Mucosa of stomach (tissue), 1 donor: Measurements from ENCODE around the gene PDZD2.
"Not testable (repeated sequence)": the region's sequence is repeated elsewhere in the genome, so short reads cannot be mapped to it uniquely, and the experiment has no call there.

Experiments
- H3K27me3 ChIP-seq: one replicate; pipeline ENCODE4 v1.7.0; 2013; ENCODE audit warnings: mild to moderate bottlenecking, low read length; ENCODE audit not compliant: control insufficient read depth, insufficient read depth
- H3K36me3 ChIP-seq: one replicate; pipeline ENCODE4 v1.7.0; 2013; ENCODE audit warnings: low read length; ENCODE audit not compliant: control insufficient read depth, insufficient read depth
- H3K4me1 ChIP-seq: one replicate; pipeline ENCODE4 v1.7.0; 2013; ENCODE audit warnings: mild to moderate bottlenecking, low read length; ENCODE audit not compliant: control insufficient read depth, insufficient read depth
- H3K4me3 ChIP-seq: one replicate; pipeline ENCODE4 v1.7.0; 2013; ENCODE audit warnings: low read length
- H3K9ac ChIP-seq: one replicate; pipeline ENCODE4 v1.7.0; 2013; ENCODE audit warnings: mild to moderate bottlenecking, low read length, moderate library complexity
- H3K9me3 ChIP-seq: one replicate; pipeline ENCODE4 v1.7.0; 2013; ENCODE audit warnings: mild to moderate bottlenecking, low read length, moderate library complexity; ENCODE audit not compliant: control insufficient read depth
- donor health status: Pancreatic carcinoma.

Gene PDZD2

DNA sequence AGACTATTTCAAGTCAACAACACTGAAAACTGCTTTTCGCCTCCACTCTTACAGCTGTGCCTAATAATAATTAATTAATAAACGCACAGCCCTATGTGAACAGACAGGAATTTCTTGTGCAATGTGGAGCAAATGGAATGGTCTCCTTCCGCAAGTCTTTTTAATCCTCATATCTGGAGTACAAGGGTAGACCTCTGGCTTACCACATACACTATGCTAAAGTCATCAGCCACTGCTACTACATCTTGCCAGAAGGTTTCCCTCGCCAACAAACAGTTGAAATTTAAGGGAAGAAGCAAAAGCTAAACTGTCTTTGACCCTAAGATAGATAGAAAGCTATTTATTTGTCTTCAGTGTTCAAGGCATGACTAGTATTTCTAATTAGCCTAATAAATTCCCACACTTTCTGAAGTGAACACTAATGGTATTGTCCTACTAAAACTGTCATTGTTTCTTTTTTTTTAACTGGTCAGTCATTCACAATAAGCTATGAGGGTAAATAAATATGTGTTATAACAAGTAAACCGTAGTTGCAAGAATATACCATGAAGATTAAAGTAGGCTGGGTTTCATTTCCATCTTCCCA lies 471.3 kb downstream of the PDZD2 start:
- Histone ChIP-seq H3K27me3 (no peaks in the 10 kb centered on the region), H3K36me3 (no peaks in the 10 kb centered on the region), H3K4me3 (no peak overlapping the region), H3K9ac (no peak overlapping the region), H3K4me1 (peaks cover 4% of the 10 kb centered on the region), H3K9me3 (no peaks in the 10 kb centered on the region)

DNA sequence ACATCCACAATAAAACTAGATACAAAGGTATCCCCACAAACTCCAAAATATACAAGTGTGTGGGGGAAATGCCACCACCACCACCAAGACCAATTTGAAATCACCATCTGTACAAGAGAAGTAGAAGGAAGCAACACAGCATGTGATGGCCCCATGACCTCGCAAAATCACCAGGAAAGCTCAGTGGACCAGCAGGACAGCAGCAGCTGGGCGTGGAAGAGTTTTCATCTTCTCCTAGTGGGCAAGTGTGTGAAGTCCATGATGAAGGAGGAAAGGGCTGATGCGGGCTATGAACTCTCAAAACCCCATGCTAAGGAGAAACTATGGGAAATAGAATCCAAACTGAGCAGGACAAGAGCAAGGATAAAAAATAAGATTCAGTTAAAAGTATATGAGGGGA lies 477.1 kb downstream of the PDZD2 start:
- H3K36me3 ChIP-seq, result peaks cover 5% of the 10 kb centered on the region
- no peaks in the 10 kb centered on the region for H3K27me3 ChIP-seq
- no peak overlapping the region for H3K4me3 ChIP-seq
- no peaks in the 10 kb centered on the region for H3K9me3 ChIP-seq
- no peaks in the 10 kb centered on the region for H3K4me1 ChIP-seq
- no peak overlapping the region for H3K9ac ChIP-seq

DNA sequence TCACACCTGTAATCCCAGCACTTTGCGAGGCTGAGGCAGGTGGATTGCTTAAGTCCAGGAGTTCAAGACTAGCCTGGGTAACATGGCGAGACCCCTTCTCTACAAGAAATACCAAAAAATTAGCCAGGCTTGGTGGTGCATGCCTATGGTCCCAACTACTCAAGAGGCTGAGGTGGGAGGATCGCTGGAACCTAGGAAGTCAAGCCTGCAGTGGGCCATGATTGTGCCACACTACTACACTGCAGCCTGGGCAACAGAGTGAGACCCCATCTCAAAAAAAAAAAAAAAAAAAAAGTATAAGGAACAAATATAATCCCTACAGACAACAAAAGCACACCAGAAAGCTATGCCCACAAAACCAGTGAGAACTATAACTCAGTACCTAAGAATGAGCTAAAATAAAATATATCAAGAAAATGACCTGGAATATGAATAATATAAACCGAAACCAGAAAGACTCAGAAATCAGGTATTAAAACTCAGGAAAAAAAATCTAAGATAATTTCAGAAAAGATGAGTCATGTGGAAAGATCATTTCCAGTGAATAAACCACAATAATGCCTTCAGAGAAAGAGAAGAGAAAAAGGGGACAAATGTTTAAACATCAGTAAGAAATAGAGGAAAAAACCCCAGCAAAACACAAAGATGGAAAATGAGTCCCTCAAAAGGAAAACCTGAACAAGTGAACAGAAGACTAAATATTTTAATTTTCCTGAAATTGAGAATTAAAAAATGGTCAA lies 477.8 kb downstream of the PDZD2 start:
- no peaks in the 10 kb centered on the region for H3K9me3 ChIP-seq
- peaks cover 5% of the 10 kb centered on the region for H3K36me3 ChIP-seq
- H3K27me3 ChIP-seq, result no peaks in the 10 kb centered on the region
- no peak overlapping the region for H3K9ac ChIP-seq
- H3K4me3 ChIP-seq, result no peak overlapping the region
- no peaks in the 10 kb centered on the region for H3K4me1 ChIP-seq

DNA sequence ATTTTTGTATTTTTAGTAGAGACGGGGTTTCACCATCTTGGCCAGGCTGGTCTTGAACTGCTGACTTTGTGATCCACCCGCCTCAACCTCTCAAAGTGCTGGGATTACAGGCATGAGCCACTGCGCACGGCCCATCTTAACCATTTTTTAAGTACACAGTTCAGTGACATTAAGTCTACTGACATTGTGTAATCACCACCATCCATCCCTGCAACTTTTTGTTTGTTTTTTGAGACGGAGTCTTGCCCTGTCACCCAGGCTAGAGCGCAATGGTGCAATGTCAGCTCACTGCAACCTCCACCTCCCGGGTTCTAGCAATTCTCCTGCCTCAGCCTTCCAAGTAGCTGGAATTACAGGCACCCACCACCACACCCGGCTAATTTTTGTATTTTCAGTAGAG lies 480.0 kb downstream of the PDZD2 start:
- not testable (repeated sequence) for H3K4me3 ChIP-seq, H3K9ac ChIP-seq, H3K27me3 ChIP-seq, H3K36me3 ChIP-seq, H3K4me1 ChIP-seq, H3K9me3 ChIP-seq

DNA sequence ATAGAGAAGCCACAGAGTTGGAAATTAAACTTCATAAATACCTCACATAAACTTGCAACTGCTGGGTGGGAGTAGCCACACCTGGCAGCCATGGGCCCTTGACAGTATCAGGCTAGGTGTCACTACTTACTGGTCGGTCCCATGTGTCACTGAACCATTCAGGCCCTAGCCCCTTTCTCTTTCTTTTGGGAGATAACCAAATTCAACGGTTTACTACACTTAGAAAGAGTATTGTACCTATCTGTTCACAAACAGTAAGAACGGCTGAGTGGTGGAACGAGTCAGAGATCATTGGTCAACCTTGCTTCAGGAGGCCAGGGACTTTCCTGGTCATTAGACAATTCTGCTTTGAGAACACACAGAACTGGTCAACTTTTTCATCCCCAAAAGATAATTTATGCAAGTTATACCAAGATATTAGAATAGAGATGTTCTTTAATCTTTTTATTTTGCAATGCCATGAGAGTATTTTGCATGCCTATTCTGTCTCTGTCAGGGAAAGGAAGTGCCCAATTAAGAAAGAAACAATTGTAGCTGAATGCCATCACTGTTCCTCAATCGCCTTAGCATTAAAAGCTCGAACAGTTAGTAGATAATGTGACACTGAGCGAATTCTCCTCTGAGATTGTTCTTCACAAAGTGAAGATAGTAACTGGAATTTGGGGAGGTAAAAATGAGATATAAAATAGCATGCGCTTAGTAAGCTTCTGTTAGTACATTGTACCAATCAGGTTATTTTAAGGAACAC lies 484.3 kb downstream of the PDZD2 start:
- H3K4me1 ChIP-seq, result no peaks in the 10 kb centered on the region
- H3K27me3 ChIP-seq, result no peaks in the 10 kb centered on the region
- H3K9ac ChIP-seq, result no peak overlapping the region
- H3K4me3 ChIP-seq, result no peak overlapping the region
- H3K9me3 ChIP-seq, result no peaks in the 10 kb centered on the region
- H3K36me3 ChIP-seq, result peaks cover 5% of the 10 kb centered on the region

DNA sequence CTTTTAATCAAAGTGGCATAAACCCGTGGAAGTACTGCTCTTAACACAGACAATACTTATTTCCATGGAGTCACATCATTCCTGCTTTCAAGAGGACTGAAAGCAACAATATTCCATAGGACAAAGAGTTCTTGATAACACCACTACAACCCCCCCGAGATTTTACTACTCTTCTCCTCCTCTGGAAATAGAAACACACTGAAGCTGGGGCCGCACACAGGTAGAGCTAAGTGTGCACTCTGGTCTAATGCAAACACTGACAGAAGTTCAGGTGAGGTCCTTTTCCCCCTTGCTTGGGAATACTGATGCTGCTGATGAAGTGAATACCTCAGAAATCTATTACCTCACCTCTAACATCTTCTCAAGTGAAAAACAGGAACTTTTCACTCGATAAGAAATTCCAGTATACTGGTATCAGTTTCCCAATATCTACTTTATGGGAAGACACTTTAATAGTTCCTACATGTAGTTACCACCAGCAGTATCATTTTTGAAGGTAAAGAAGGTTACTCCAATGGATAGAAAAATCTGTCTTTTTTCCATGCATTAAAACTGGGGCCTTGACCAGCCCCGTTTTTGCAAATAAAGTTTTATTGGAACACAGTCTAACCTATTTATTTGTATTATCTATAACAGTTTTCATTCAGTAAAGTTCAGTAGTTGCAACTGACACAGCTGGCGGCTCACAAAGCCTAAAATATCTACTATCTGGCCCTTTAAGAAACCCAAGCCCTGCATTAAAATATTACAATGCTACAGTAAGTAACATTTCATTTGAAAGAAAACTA lies 485.2 kb downstream of the PDZD2 start:
- Histone ChIP-seq H3K4me3 (no peak overlapping the region), H3K27me3 (no peaks in the 10 kb centered on the region), H3K36me3 (peaks cover 5% of the 10 kb centered on the region), H3K4me1 (no peaks in the 10 kb centered on the region), H3K9me3 (no peaks in the 10 kb centered on the region), H3K9ac (no peak overlapping the region)

DNA sequence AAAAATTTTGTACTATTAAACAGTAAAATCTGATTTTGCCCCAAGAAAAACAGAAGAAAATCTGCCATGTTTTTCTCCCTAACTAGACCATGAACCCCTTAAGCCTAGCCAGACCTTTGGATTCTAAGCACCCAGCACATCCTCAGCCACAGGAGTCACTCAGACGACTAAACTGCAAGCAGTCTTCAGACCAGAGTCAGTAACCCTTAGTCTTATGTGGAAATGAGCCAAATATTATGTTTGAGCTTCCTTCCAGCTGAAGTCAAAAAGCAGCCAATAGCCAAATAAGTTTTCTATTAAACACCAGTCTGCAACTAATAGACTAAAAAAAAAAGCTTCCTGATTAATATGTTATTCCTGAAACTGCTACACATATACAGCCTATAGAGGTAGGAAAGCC lies 487.8 kb downstream of the PDZD2 start:
- H3K4me1 ChIP-seq, result no peaks in the 10 kb centered on the region
- no peaks in the 10 kb centered on the region for H3K36me3 ChIP-seq
- no peak overlapping the region for H3K4me3 ChIP-seq
- no peaks in the 10 kb centered on the region for H3K9me3 ChIP-seq
- no peaks in the 10 kb centered on the region for H3K27me3 ChIP-seq
- H3K9ac ChIP-seq, result no peak overlapping the region

DNA sequence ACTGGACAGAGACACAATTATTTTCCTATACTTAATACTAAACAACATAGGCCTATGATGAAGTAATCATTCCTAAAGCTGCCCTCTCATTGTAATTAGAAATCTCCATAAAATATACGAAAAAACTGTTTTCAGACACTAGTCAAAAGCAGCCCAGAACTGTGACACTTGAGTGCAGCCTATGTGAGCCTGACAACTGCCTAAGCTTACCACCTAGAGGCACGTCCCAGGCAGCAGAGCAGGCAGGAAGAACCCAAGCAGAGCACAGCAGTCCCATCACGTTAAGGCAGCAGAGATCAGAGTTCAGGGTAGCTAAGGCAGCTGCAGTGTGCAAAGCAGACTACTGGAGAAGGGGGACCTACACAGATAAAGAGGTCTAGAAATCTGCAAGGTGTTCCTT lies 488.8 kb downstream of the PDZD2 start:
- Histone ChIP-seq H3K9ac (no peak overlapping the region), H3K4me1 (no peaks in the 10 kb centered on the region), H3K36me3 (no peaks in the 10 kb centered on the region), H3K9me3 (no peaks in the 10 kb centered on the region), H3K27me3 (no peaks in the 10 kb centered on the region), H3K4me3 (no peak overlapping the region)

DNA sequence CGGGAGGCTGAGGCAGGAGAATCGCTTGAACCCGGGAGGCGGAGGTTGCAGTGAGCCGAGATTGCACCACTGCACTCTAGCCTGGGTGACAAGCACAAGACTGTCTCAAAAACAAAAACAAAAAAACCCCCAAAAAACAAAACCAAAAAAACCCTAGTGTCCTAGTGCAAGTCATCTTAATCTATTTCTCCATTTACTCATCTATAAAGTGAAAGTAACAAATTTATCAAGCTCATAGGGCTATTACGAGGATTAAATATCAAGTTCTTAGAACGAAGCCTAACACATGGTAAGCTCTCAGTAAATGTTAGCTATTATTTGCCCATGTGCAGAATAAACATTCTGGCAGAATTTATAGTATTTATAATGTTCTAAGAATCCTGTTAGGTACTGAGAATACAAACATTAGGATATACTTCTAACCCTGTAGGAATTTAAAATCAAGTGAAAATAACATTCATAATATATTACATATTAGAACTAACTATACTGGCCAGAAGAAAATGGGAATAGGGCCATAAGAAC lies 490.2 kb downstream of the PDZD2 start:
- Histone ChIP-seq H3K4me1 (no peaks in the 10 kb centered on the region), H3K9me3 (no peaks in the 10 kb centered on the region), H3K27me3 (no peaks in the 10 kb centered on the region), H3K9ac (no peak overlapping the region), H3K4me3 (no peak overlapping the region), H3K36me3 (no peaks in the 10 kb centered on the region)

DNA sequence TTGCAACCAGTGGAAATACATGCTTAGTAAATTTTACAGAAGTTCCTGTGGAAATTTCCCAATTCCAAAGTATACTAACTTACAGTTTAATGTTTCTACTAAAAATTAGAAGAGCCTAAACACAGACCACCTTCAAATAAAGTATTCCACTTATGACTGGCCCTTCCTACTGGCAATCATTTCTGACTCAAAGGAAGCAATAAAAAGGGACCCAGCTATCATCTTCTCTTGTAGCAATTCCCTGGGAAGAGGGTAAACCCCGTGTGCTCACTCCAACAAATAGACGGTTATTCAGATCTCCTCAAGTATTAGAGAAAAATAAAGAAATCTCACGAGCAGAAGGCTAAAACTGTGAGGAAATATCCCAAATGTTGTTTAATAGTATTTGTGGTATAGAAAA lies 491.9 kb downstream of the PDZD2 start:
- no peak overlapping the region for H3K4me3 ChIP-seq
- H3K27me3 ChIP-seq, result no peaks in the 10 kb centered on the region
- H3K9ac ChIP-seq, result no peak overlapping the region
- no peaks in the 10 kb centered on the region for H3K4me1 ChIP-seq
- no peaks in the 10 kb centered on the region for H3K9me3 ChIP-seq
- H3K36me3 ChIP-seq, result peaks cover 6% of the 10 kb centered on the region

DNA sequence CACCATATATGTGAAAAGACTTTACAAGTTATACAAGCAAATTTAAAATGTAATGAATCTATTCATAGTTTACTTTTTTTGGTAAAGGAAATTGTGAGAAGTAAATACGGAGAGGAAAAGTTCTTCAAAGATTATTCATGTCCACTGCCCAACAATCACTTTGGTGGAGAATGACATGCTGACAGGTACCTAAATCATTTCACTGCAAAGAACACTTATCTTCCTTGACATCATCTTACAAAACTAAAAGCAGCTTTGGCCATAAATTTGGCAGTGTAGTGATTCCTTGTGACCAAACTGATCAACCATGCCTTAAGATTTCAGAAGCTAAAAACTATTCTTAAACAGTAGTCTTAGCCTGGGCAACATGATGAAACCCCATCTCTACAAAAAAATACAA lies 492.7 kb downstream of the PDZD2 start:
- Histone ChIP-seq H3K9ac (no peak overlapping the region), H3K36me3 (peaks cover 6% of the 10 kb centered on the region), H3K9me3 (no peaks in the 10 kb centered on the region), H3K4me3 (no peak overlapping the region), H3K27me3 (no peaks in the 10 kb centered on the region), H3K4me1 (no peaks in the 10 kb centered on the region)

DNA sequence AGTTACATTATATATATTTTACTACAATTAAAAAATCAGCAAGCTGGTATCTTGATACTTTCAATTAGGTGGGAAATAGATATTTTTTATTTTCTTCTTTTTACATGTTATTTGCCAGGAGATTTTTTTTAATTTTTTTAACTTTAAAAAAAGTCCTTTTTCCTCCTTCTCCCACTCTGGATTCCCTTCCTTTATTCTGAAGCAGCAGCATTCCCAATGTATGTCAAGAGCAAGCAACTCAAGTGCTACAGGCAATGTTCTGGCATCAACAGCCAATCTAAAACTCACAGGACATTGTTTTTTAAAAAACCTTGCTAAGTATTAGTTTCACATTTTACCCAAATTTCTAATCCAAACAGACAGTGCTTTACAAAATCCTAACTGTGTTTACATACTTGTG lies 493.8 kb downstream of the PDZD2 start:
- Histone ChIP-seq H3K27me3 (no peaks in the 10 kb centered on the region), H3K9me3 (no peaks in the 10 kb centered on the region), H3K36me3 (peaks cover 6% of the 10 kb centered on the region), H3K4me1 (no peaks in the 10 kb centered on the region), H3K9ac (no peak overlapping the region), H3K4me3 (no peak overlapping the region)
